Ovary (tissue), 9 donors: ENCODE data around the gene RERE. TPM values are rescaled to one million over a fixed set of nuclear protein-coding genes. Genes with fewer than 3 reads are reported as not detected.

Experiments used
- DNase-seq, 5 donors: peaks; one replicate each; pipeline ENCODE4 v3.0.0-alpha.2; 2019 to 2020
- H3K27ac ChIP-seq, 2 donors: fragments of 200-600 bp; one replicate each; pipeline versions ENCODE4 v1.5.1 to v1.8.0; 2019 to 2022
- H3K27me3 ChIP-seq: fragments of 200-600 bp; one replicate; pipeline ENCODE4 v1.8.0; 2022
- H3K36me3 ChIP-seq: fragments of 200-600 bp; sonication (generic); one replicate; pipeline ENCODE4 v1.5.1; 2019
- H3K4me1 ChIP-seq: one replicate; pipeline ENCODE4 v1.8.1; 2013; ENCODE audit warnings: mild to moderate bottlenecking, moderate library complexity; ENCODE audit not compliant: insufficient read depth
- H3K4me3 ChIP-seq: fragments of 200-600 bp; sonication (generic); one replicate; pipeline ENCODE4 v1.5.1; 2017
- H3K9me3 ChIP-seq, 2 donors: fragments of 200-600 bp in 1 of 2; sonication (generic) in 1 of 2; one replicate each; pipeline versions ENCODE4 v1.5.1 to v1.8.1; 2013 to 2019; ENCODE audit warnings: mild to moderate bottlenecking in 1 of 2, moderate library complexity in 1 of 2
- CTCF ChIP-seq, 3 donors: fragments of 450-650 bp in 2 of 3; fragments of 200-600 bp in 1 of 3; IDR thresholded peaks; one replicate each; pipeline versions ENCODE4 v1.5.1 to v1.8.0; 2016 to 2022; ENCODE audit warnings: antibody characterized with exemption in 3 of 3, mild to moderate bottlenecking in 1 of 3
- EP300 ChIP-seq: sonication (generic); formaldehyde crosslinking; IDR thresholded peaks from one replicate; pipeline ENCODE4 v1.6.1; 2017; ENCODE audit warnings: antibody characterized with exemption
- POLR2A ChIP-seq: fragments of 450-650 bp; IDR thresholded peaks from one replicate; pipeline ENCODE4 v1.6.1; 2017; ENCODE audit warnings: antibody characterized with exemption, mild to moderate bottlenecking, moderate library complexity
- WGBS, 3 donors: extraction: QIAGEN DNeasy Blood & Tissue Kit in 1 of 3; methylation state at CpG; one replicate each; pipeline versions ENCODE4 v1.1.5 to v1.1.7; 2013 to 2017; 5-methylcytosine and 5-hydroxymethylcytosine counted together
- intact Hi-C, 4 donors: fragments of 100-400 bp; cut with DNase I; formaldehyde crosslinking; loops; one replicate each; pipeline versions ENCODE4 v1.11.0 to v1.15.1; 2022 to 2023
- polyA plus RNA-seq, 2 donors: library from polyadenylated mRNA; stranded (reverse); fragments of 200-250 nt in 1 of 2; fragments of 350-450 nt in 1 of 2; fragmentation: Illumina TruSeq in 1 of 2; extraction: RNeasy Lipid Tissue Mini Kit (QIAGEN cat#74804) in 1 of 2; gene quantifications; one replicate each; pipeline ENCODE4 v1.2.3, GENCODE V29; 2013 to 2014
- total RNA-seq, 7 donors: library from RNA; depleted of rRNA in 2 of 7; stranded (reverse); fragments of >200 nt in 2 of 7; fragmentation: NEBNext Ultra II Directional in 3 of 7; extraction: Animal tissue kit (Norgen Biotek cat#: 25700) in 3 of 7; gene quantifications; one replicate each; pipeline versions ENCODE4 v1.1.0 to v1.2.4, GENCODE V29; 2016 to 2023
- donor health status: DM: no; HTN: no; CAD: no; lungs with moderate emphysema.
- donor health status: DM: no; HTN: no; CAD: no.
- donor health status: Bipolar disorder and iron deficiency.
- donor health status: DM: yes; HTN: yes; CAD: no.
- donor health status: DM: no; HTN: no; CAD: no.
- donor health status: DM: yes; HTN: yes; CAD: no.

RERE gene
- total and polyA plus RNA-seq, 9 donors, result 36.7 to 119 (median 114) TPM

GRCh38 chr1:8379513-8380186 is 437.8 kb downstream of the RERE start:
- DNase-seq, result no peak
- intact Hi-C loops, result no loop called here
- H3K36me3 ChIP-seq, result no peaks in the 10 kb centered on the region
- no peaks in the 10 kb centered on the region for H3K9me3 ChIP-seq
- H3K27ac ChIP-seq, result no peak overlapping the region
- H3K4me3 ChIP-seq, result no peak overlapping the region
- no peaks in the 10 kb centered on the region for H3K27me3 ChIP-seq
- H3K4me1 ChIP-seq, result peaks cover 34% of the 10 kb centered on the region
- WGBS, 3 donors, result 89 to 91% (median 90%) methylated on average over 14 of the region's 14 CpGs
- no peak for TF ChIP-seq EP300
- no peak for TF ChIP-seq CTCF (IDR thresholded peaks at IDR 0.05)
- no peak for TF ChIP-seq POLR2A

- Histone ChIP-seq H3K4me1 (peaks cover 38% of the 10 kb centered on the region), H3K27me3 (no peaks in the 10 kb centered on the region), H3K36me3 (no peaks in the 10 kb centered on the region), H3K4me3 (no peak overlapping the region), H3K9me3 (no peaks in the 10 kb centered on the region), H3K27ac (no peak overlapping the region)
- no peak for TF ChIP-seq CTCF (IDR thresholded peaks at IDR 0.05)
- no peak for TF ChIP-seq EP300
- no peak for TF ChIP-seq POLR2A
- intact Hi-C loops, result no loop called here
- DNase-seq, result no peak
- 46 to 65% (median 58%) methylated on average over 10 of the region's 10 CpGs for WGBS, 3 donors
These were observed 438.4 kb downstream of the RERE start for GRCh38 chr1:8378981-8379470.

GRCh38 chr1:8378178-8378577 is 439.3 kb downstream of the RERE start:
- 23 to 25% (median 24%) methylated on average over 4 of the region's 4 CpGs for WGBS, 3 donors
- TF ChIP-seq CTCF (IDR thresholded peaks at IDR 0.05) (no peak), EP300 (no peak), POLR2A (no peak)
- Histone ChIP-seq H3K4me3 (no peak overlapping the region), H3K4me1 (peaks cover 42% of the 10 kb centered on the region), H3K36me3 (no peaks in the 10 kb centered on the region), H3K27me3 (no peaks in the 10 kb centered on the region), H3K9me3 (no peaks in the 10 kb centered on the region), H3K27ac (no peak overlapping the region)
- intact Hi-C loops, result no loop called here
- DNase-seq, result no peak

- no peak for TF ChIP-seq CTCF (IDR thresholded peaks at IDR 0.05)
- no peak for TF ChIP-seq EP300
- no peak for TF ChIP-seq POLR2A
- DNase-seq, result no peak
- intact Hi-C loops, result no loop called here
- Histone ChIP-seq H3K36me3 (no peaks in the 10 kb centered on the region), H3K9me3 (no peaks in the 10 kb centered on the region), H3K27me3 (no peaks in the 10 kb centered on the region), H3K4me1 (peaks cover 39% of the 10 kb centered on the region), H3K27ac (no peak overlapping the region), H3K4me3 (no peak overlapping the region)
- WGBS, 3 donors, result 80 to 84% (median 83%) methylated on average over 17 of the region's 17 CpGs
These were observed 440.0 kb downstream of the RERE start for GRCh38 chr1:8377271-8377981.
